RWPE2 (cell line): ENCODE data around the gene PSMD8.
"Not testable (repeated sequence)": the region's sequence is repeated elsewhere in the genome, so short reads cannot be mapped to it uniquely, and the experiment has no call there.

ENCODE experiments used
- ATAC-seq: fragments of 200-7000 bp; cut with Tn5 transposase; 3 replicates; pipeline ENCODE4 v1.9.1; 2021; ENCODE audit warnings: low read depth
- DNase-seq: peaks from one replicate; pipeline ENCODE4 v3.0.0-alpha.2; 2020; ENCODE audit warnings: low spot score
- H3K27ac ChIP-seq: fragments of 450-650 bp; 2 replicates; pipeline ENCODE4 v1.5.1; 2017; ENCODE audit warnings: mild to moderate bottlenecking; ENCODE audit not compliant: poor library complexity, severe bottlenecking
- H3K27me3 ChIP-seq: fragments of 250-450 bp; sonication (Bioruptor Pico); 2 replicates; pipeline ENCODE4 v1.5.1; 2021; ENCODE audit warnings: mild to moderate bottlenecking, moderate library complexity; ENCODE audit not compliant: insufficient read depth, poor library complexity, severe bottlenecking
- H3K36me3 ChIP-seq: fragments of 250-450 bp; sonication (Bioruptor Pico); 2 replicates; pipeline ENCODE4 v1.5.1; 2020; ENCODE audit warnings: low read depth, mild to moderate bottlenecking, moderate library complexity
- H3K4me1 ChIP-seq: fragments of 250-450 bp; sonication (Bioruptor Pico); 2 replicates; pipeline ENCODE4 v1.5.1; 2021; ENCODE audit warnings: mild to moderate bottlenecking, moderate library complexity; ENCODE audit not compliant: insufficient read depth, poor library complexity, severe bottlenecking
- H3K4me3 ChIP-seq: fragments of 250-450 bp; sonication (Bioruptor Pico); 2 replicates; pipeline ENCODE4 v1.5.1; 2021; ENCODE audit warnings: mild to moderate bottlenecking, moderate library complexity; ENCODE audit not compliant: severe bottlenecking
- H3K9me3 ChIP-seq: fragments of 250-450 bp; sonication (Bioruptor Pico); 2 replicates; pipeline ENCODE4 v1.5.1; 2021; ENCODE audit warnings: mild to moderate bottlenecking, moderate library complexity; ENCODE audit not compliant: severe bottlenecking
- CTCF ChIP-seq: fragments of 450-650 bp; IDR thresholded peaks from one replicate; pipeline ENCODE4 v1.5.1; 2017; ENCODE audit warnings: mild to moderate bottlenecking, moderate library complexity; ENCODE audit not compliant: poor library complexity, severe bottlenecking

PSMD8 gene

GRCh38 chr19:38425222-38425809, 50.9 kb downstream of the PSMD8 start:
- no peaks in the 10 kb centered on the region for H3K27me3 ChIP-seq
- DNase-seq (no peak), ATAC-seq (no peak)
- H3K9me3 ChIP-seq: no peaks in the 10 kb centered on the region
- H3K4me1 ChIP-seq: no peaks in the 10 kb centered on the region
- H3K36me3 ChIP-seq: no peaks in the 10 kb centered on the region
- no peak overlapping the region for H3K27ac ChIP-seq
- H3K4me3 ChIP-seq: no peak overlapping the region
- no peak for TF ChIP-seq CTCF

GRCh38 chr19:38425810-38426466, 51.6 kb downstream of the PSMD8 start, which contains the start of gene RASGRP4:
RASGRP4 (minus strand) TSS chr19:38426219; CDS start chr19:38426091, 128 bp downstream.
- no peaks in the 10 kb centered on the region for H3K9me3 ChIP-seq
- H3K27me3 ChIP-seq: no peaks in the 10 kb centered on the region
- no peaks in the 10 kb centered on the region for H3K4me1 ChIP-seq
- no peak within 1 kb of the TSS for H3K4me3 ChIP-seq
- no peak within 1 kb of the TSS for H3K27ac ChIP-seq
- ATAC-seq (no peak), DNase-seq (no peak)
- TF ChIP-seq CTCF: no peak
- H3K36me3 ChIP-seq: no peaks in the 10 kb centered on the region

GRCh38 chr19:38427035-38427677, 52.8 kb downstream of the PSMD8 start:
- H3K4me1 ChIP-seq, H3K4me3 ChIP-seq, H3K36me3 ChIP-seq, H3K9me3 ChIP-seq, ATAC-seq, H3K27me3 ChIP-seq, H3K27ac ChIP-seq, DNase-seq: not testable (repeated sequence)

GRCh38 chr19:38429055-38429810, 54.9 kb downstream of the PSMD8 start:
- Histone ChIP-seq H3K9me3 (no peaks in the 10 kb centered on the region), H3K27me3 (peaks cover 4% of the 10 kb centered on the region), H3K4me1 (no peaks in the 10 kb centered on the region), H3K4me3 (no peak overlapping the region), H3K36me3 (no peaks in the 10 kb centered on the region), H3K27ac (no peak overlapping the region)
- no peak for TF ChIP-seq CTCF
- no peak for ATAC-seq
- DNase-seq: no peak

- H3K27me3 ChIP-seq: peaks cover 5% of the 10 kb centered on the region
- DNase-seq (no peak), ATAC-seq (no peak)
- no peaks in the 10 kb centered on the region for H3K4me1 ChIP-seq
- no peak for TF ChIP-seq CTCF
- H3K36me3 ChIP-seq: no peaks in the 10 kb centered on the region
- no peaks in the 10 kb centered on the region for H3K9me3 ChIP-seq
- no peak overlapping the region for H3K27ac ChIP-seq
- H3K4me3 ChIP-seq: no peak overlapping the region
Observed at GRCh38 chr19:38429811-38430156, 55.4 kb downstream of the PSMD8 start.
